HCT116 (cell line): ENCODE measurements around the gene C11orf68. TPM values are rescaled to one million over a fixed set of nuclear protein-coding genes. Genes with fewer than 3 reads are reported as not detected.

Experiments used
- ATAC-seq: fragments of 200-7000 bp; cut with Tn5 transposase; 2 replicates; pipeline ENCODE4 v1.9.1; 2020; ENCODE audit warnings: mild to moderate bottlenecking, moderate library complexity
- BruUV-seq: library from RNA; stranded (reverse); fragments of 400-500 nt; replicated peaks from 2 replicates; lab custom pipeline; 2021; lab: Mats Ljungman, UMichigan
- CTCF ChIA-PET: fragments of 300-600 bp; sonication (Branson Sonifier 250); formaldehyde crosslinking; loops from one replicate; lab custom pipeline; 2021; ENCODE audit warnings: antibody characterized with exemption; lab: Charles Lee
- POLR2A ChIA-PET: fragments of 300-600, 350-600 bp; sonication (Branson Sonifier 250); formaldehyde crosslinking; loops from one replicate; lab custom pipeline; 2021; ENCODE audit warnings: antibody characterized with exemption; lab: Charles Lee
- RAD21 ChIA-PET, 2 experiments: fragments of 300-600 bp; sonication (Branson Sonifier 250); formaldehyde crosslinking; loops; one replicate each; lab custom pipeline; 2023; ENCODE audit warnings: low total read pairs in 2 of 2; ENCODE audit not compliant: uncharacterized antibody in 2 of 2, unreplicated experiment in 2 of 2, low non-redundant PET in 1 of 2; lab: Charles Lee
- DNase-seq: peaks from one replicate; pipeline ENCODE4 v3.0.0-alpha.2; 2010; ENCODE audit warnings: low read depth, low spot score
- H2AFZ ChIP-seq: fragments of 200-600 bp; shearing (Covaris generic), sonication (generic); 2 replicates; pipeline ENCODE4 v1.6.1; 2017; ENCODE audit warnings: low read depth, mixed run types, mixed read lengths, antibody characterized with exemption, low read length; ENCODE audit not compliant: poor library complexity, severe bottlenecking
- H3K27ac ChIP-seq: 2 replicates; pipeline ENCODE4 v1.5.1; 2012; ENCODE audit warnings: low read depth, low read length
- H3K27me3 ChIP-seq: fragments of 200-600 bp; sonication (generic); 2 replicates; pipeline ENCODE4 v1.6.1; 2016; ENCODE audit warnings: mixed run types, low read length, mixed read lengths; ENCODE audit not compliant: insufficient read depth
- H3K36me3 ChIP-seq, 2 experiments: fragments of 200-500 bp in 1 of 2; fragments of 200-600 bp in 1 of 2; sonication (Bioruptor generic) in 1 of 2; sonication (generic) in 1 of 2; 2 replicates each; pipeline versions ENCODE4 v1.5.1 to v1.6.1; 2014 to 2016; ENCODE audit warnings: low read length in 2 of 2, inconsistent platforms in 1 of 2, mixed read lengths in 1 of 2, mixed run types in 1 of 2; ENCODE audit not compliant: insufficient read depth in 2 of 2, control insufficient read depth in 1 of 2
- H3K4me1 ChIP-seq, 2 experiments: fragments of 200-600 bp in 1 of 2; sonication (generic) in 1 of 2; 2 replicates each; pipeline versions ENCODE4 v1.5.1 to v1.6.1; 2012 to 2017; ENCODE audit warnings: low read length in 2 of 2, inconsistent platforms in 1 of 2, mild to moderate bottlenecking in 1 of 2, mixed read lengths in 1 of 2, mixed run types in 1 of 2, moderate library complexity in 1 of 2; ENCODE audit not compliant: insufficient read depth in 2 of 2, control insufficient read depth in 1 of 2
- H3K4me2 ChIP-seq: fragments of 200-600 bp; sonication (generic); 2 replicates; pipeline ENCODE4 v1.6.1; 2017; ENCODE audit warnings: mixed run types, low read length, mixed read lengths
- H3K4me3 ChIP-seq, 2 experiments: fragments of 200-600 bp in 1 of 2; sonication (generic) in 1 of 2; replicated peaks in 1 of 2; 2 replicates each; pipeline ENCODE4 v1.5.1; 2011 to 2016; ENCODE audit warnings: low read length in 2 of 2, control low read depth in 1 of 2, low read depth in 1 of 2, mild to moderate bottlenecking in 1 of 2, mixed read lengths in 1 of 2, mixed run types in 1 of 2
- H3K79me2 ChIP-seq: fragments of 200-600 bp; sonication (generic); 2 replicates; pipeline ENCODE4 v1.6.1; 2017; ENCODE audit warnings: mild to moderate bottlenecking, mixed run types, low read length, moderate library complexity, mixed read lengths; ENCODE audit not compliant: insufficient read depth
- H3K9ac ChIP-seq: fragments of 200-600 bp; sonication (generic); 2 replicates; pipeline ENCODE4 v1.6.1; 2016; ENCODE audit warnings: low read length, mixed read lengths
- H3K9me2 ChIP-seq: fragments of 200-600 bp; sonication (generic), shearing (Covaris generic); 2 replicates; pipeline ENCODE4 v1.6.1; 2017; ENCODE audit warnings: mixed run types, mild to moderate bottlenecking, moderate library complexity; ENCODE audit not compliant: insufficient read depth
- H3K9me3 ChIP-seq, 2 experiments: fragments of 200-500 bp in 1 of 2; fragments of 200-600 bp in 1 of 2; sonication (Bioruptor generic) in 1 of 2; sonication (generic) in 1 of 2; 2 replicates each; pipeline ENCODE4 v1.6.1; 2014 to 2017; ENCODE audit warnings: low read length in 2 of 2, mixed read lengths in 2 of 2, inconsistent platforms in 1 of 2, low read depth in 1 of 2, mild to moderate bottlenecking in 1 of 2, mixed run types in 1 of 2, moderate library complexity in 1 of 2; ENCODE audit not compliant: control insufficient read depth in 1 of 2, insufficient read depth in 1 of 2
- H4K20me1 ChIP-seq: fragments of 200-600 bp; sonication (generic), shearing (Covaris generic); 2 replicates; pipeline ENCODE4 v1.6.1; 2017; ENCODE audit warnings: mixed run types, mild to moderate bottlenecking, moderate library complexity; ENCODE audit not compliant: insufficient read depth
- SIN3A ChIP-seq: IDR thresholded peaks from 2 replicates; pipeline ENCODE4 v1.6.1; 2012; ENCODE audit warnings: low read depth
- intact Hi-C: fragments of 100-400 bp; cut with micrococcal nuclease; formaldehyde crosslinking; loops from 2 replicates; pipeline ENCODE4 v1.10.0; 2022
- total RNA-seq: library from RNA; stranded (reverse); gene quantifications from one replicate; pipeline ENCODE4 v1.2.1, GENCODE V29; 2021; ENCODE audit not compliant: unreplicated experiment
- TF ChIP-seq, protein P1 (sequence below), 3 experiments: fragments of 200-600 bp in 1 of 3; sonication (generic) in 1 of 3; IDR thresholded peaks in 2 of 3; conservative IDR thresholded peaks in 1 of 3; 2 replicates each; pipeline ENCODE4 v1.5.1; 2012 to 2017; ENCODE audit warnings: low read depth in 2 of 3, low read length in 2 of 3, antibody characterized with exemption in 1 of 3, borderline replicate concordance in 1 of 3, control low read depth in 1 of 3, mild to moderate bottlenecking in 1 of 3, mixed read lengths in 1 of 3, mixed run types in 1 of 3, moderate library complexity in 1 of 3; ENCODE audit not compliant: insufficient read depth in 1 of 3
- TF ChIP-seq, protein P2 (sequence below): IDR thresholded peaks from 2 replicates; pipeline ENCODE4 v1.6.1; 2012; ENCODE audit warnings: low read depth

C11orf68 gene
- total RNA-seq, 1 experiment from 2014 or later = 49.8 TPM

DNA sequence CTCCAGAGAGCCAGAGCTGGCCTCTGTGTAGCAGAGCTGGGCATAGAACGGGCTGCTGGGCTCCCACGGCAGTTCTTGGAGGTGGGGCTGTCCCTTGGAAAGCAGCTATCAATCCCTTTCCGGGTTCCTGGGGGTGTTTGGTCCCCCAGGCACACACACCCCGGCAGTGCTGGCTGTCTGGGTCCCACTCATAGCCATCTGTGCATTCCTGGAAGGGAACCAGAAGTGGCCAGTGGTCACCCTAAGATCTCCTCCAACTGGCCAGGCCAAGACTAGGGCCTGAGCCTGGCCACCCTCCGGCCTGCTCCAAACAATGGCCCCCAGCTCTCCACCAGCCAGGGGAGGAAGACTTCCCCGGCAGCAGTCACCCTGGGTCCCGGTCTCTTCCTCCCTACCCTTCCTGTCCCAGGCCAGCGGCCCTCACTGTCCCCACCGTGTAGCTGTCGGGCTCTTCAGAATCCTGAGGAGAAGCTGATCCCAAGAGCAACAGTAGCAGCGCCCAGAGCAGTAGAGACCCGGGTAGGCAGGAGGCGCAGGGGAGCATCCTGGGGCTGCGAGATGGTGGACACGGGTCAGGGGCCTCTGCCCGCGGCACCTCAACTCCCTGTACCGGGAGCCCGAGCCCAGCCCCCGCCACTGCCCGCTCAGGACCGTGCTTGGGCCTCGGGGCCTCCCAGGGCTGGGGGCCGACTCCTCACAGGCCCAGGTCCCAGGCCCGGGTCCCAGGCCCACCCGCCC is 46.9 kb downstream of the C11orf68 start:
- ChIA-PET POLR2A (interaction anchor here (1.0 to 4.8 kb wide), 3 partner anchors 10 to 17 kb away, joined by 3 to 36 read pairs (median 4); partner anchors contain the start of genes CFL1 and MUS81), RAD21 (interaction anchor here in 1 of 2 experiments (0.6 kb wide), 1 partner anchor 16 kb away, joined by 3 read pairs; the partner anchor contains the start of gene FIBP), CTCF (interaction anchor here (1.5 to 1.9 kb wide), 3 partner anchors 12 to 16 kb away, joined by 6 to 15 read pairs (median 8); partner anchors contain the start of genes FIBP and MUS81)
- intact Hi-C loops = loop anchor here (5.0 kb wide), 1 partner anchor 160 kb away; the partner anchor contains the start of gene KAT5
- H3K27me3 ChIP-seq = no peaks in the 10 kb centered on the region
- peaks cover 10 to 13% of the 10 kb centered on the region in 2 experiments; a peak in 3 of 4 replicates for H3K4me1 ChIP-seq
- no peak overlapping the region for H3K4me3 ChIP-seq
- no peaks in the 10 kb centered on the region for H3K79me2 ChIP-seq
- H3K27ac ChIP-seq = no peak overlapping the region
- H3K9me2 ChIP-seq = no peaks in the 10 kb centered on the region
- no TSS peak for BruUV-seq
- H3K36me3 ChIP-seq = no peaks in the 10 kb centered on the region
- no peak overlapping the region for H3K9ac ChIP-seq
- no peak for DNase-seq
- no peak for TF ChIP-seq SIN3A
- no peak for ATAC-seq
- no peak overlapping the region for H3K4me2 ChIP-seq
- no peak overlapping the region for H2AFZ ChIP-seq
- no peaks in the 10 kb centered on the region for H4K20me1 ChIP-seq
- no peaks in the 10 kb centered on the region for H3K9me3 ChIP-seq

DNA sequence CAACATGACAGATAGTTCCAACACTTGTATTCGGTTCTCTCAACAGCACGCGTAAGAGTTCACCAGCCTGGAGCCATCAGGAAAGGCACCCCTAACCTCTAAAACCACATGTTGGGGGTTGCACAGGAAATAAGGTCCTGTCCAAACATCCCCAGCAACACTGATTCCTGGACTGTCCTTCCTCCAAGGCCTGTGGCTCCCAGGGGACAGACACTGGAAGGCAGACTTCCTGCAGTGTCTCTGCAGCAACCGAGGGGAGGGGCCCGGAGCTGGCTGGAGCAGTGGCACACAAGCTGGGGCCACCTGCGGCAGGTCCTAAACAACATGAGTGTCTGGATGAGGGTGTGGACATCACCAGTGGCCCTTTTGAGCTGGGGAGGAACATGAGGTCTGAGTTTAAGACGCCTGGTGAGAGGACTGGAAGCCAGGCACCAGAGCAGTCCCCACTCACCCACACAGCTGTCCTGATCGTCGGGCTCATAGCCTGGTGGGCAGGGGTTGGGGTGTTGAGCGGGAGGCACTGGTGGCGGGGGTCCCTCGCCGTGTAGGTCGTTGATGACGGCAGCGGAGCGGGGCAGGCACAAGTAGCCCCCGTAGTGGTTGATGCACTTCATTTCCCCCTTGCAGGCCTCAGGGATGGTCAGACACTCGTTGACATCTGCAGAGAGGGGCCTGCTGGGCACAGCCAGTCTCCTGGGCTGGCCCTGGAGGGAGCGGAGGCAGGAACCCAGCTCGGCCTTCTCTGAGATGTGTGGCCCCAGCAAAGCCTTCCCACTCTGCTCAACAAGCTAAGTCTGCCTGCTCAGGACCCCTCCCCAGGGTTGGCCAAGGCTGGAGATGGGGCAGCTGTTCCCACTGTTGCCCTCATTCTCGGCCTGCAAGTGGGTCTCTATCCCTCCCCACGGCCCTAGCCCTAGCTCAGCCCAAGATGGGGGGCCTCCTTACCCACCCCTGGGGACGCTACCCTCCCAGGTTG is 47.9 kb downstream of the C11orf68 start:
- no TSS peak for BruUV-seq
- Histone ChIP-seq H3K4me2 (no peak overlapping the region), H3K27me3 (no peaks in the 10 kb centered on the region), H3K4me1 (peaks cover 10 to 13% of the 10 kb centered on the region in 2 experiments; a peak in 3 of 4 replicates), H3K4me3 (no peak overlapping the region), H3K9ac (no peak overlapping the region), H3K9me2 (no peaks in the 10 kb centered on the region), H3K27ac (no peak overlapping the region), H3K79me2 (no peaks in the 10 kb centered on the region), H4K20me1 (no peaks in the 10 kb centered on the region), H3K36me3 (peaks cover 0 to 2% of the 10 kb centered on the region in 2 experiments; a peak in 1 of 4 replicates), H3K9me3 (no peaks in the 10 kb centered on the region), H2AFZ (no peak overlapping the region)
- ATAC-seq (no peak), DNase-seq (no peak)
- no peak for TF ChIP-seq SIN3A
- TF ChIP-seq, protein P1, sequence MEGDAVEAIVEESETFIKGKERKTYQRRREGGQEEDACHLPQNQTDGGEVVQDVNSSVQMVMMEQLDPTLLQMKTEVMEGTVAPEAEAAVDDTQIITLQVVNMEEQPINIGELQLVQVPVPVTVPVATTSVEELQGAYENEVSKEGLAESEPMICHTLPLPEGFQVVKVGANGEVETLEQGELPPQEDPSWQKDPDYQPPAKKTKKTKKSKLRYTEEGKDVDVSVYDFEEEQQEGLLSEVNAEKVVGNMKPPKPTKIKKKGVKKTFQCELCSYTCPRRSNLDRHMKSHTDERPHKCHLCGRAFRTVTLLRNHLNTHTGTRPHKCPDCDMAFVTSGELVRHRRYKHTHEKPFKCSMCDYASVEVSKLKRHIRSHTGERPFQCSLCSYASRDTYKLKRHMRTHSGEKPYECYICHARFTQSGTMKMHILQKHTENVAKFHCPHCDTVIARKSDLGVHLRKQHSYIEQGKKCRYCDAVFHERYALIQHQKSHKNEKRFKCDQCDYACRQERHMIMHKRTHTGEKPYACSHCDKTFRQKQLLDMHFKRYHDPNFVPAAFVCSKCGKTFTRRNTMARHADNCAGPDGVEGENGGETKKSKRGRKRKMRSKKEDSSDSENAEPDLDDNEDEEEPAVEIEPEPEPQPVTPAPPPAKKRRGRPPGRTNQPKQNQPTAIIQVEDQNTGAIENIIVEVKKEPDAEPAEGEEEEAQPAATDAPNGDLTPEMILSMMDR (IDR thresholded peaks at IDR 0.05 in 2 of 3, conservative IDR thresholded peaks at IDR 0.05 in 1 of 3; ENCODE audit: borderline replicate concordance in 1 of 3, insufficient read depth in 1 of 3, low read depth in 2 of 3, low read length in 2 of 3) = no peak
- TF ChIP-seq, protein P2, sequence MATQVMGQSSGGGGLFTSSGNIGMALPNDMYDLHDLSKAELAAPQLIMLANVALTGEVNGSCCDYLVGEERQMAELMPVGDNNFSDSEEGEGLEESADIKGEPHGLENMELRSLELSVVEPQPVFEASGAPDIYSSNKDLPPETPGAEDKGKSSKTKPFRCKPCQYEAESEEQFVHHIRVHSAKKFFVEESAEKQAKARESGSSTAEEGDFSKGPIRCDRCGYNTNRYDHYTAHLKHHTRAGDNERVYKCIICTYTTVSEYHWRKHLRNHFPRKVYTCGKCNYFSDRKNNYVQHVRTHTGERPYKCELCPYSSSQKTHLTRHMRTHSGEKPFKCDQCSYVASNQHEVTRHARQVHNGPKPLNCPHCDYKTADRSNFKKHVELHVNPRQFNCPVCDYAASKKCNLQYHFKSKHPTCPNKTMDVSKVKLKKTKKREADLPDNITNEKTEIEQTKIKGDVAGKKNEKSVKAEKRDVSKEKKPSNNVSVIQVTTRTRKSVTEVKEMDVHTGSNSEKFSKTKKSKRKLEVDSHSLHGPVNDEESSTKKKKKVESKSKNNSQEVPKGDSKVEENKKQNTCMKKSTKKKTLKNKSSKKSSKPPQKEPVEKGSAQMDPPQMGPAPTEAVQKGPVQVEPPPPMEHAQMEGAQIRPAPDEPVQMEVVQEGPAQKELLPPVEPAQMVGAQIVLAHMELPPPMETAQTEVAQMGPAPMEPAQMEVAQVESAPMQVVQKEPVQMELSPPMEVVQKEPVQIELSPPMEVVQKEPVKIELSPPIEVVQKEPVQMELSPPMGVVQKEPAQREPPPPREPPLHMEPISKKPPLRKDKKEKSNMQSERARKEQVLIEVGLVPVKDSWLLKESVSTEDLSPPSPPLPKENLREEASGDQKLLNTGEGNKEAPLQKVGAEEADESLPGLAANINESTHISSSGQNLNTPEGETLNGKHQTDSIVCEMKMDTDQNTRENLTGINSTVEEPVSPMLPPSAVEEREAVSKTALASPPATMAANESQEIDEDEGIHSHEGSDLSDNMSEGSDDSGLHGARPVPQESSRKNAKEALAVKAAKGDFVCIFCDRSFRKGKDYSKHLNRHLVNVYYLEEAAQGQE = no peak
- CTCF ChIA-PET = interaction anchor here (1.5 to 1.9 kb wide), 3 partner anchors 11 to 17 kb away, joined by 6 to 15 read pairs (median 8); partner anchors contain the start of genes FIBP and MUS81
- POLR2A ChIA-PET = interaction anchor here (1.0 to 4.8 kb wide), 4 partner anchors 11 to 18 kb away, joined by 3 to 36 read pairs (median 4); partner anchors contain the start of genes CFL1 and MUS81
- intact Hi-C loops = loop anchor here (5.0 kb wide), 1 partner anchor 159 kb away; the partner anchor contains the start of gene KAT5
- RAD21 ChIA-PET = no interaction called here
